ENCODE data around the gene AFAP1L1. TPM values are rescaled to one million over a fixed set of nuclear protein-coding genes. Genes with fewer than 3 reads are reported as not detected.

The AFAP1L1 gene
- total and polyA plus RNA-seq, 9 of the 15 experiments (the other 6 are each of a cell fraction or from before 2014, with no cell fraction given) = 0.01 to 0.12 (median 0.03) TPM; not detected in 4

- TF ChIP-seq, protein P1, sequence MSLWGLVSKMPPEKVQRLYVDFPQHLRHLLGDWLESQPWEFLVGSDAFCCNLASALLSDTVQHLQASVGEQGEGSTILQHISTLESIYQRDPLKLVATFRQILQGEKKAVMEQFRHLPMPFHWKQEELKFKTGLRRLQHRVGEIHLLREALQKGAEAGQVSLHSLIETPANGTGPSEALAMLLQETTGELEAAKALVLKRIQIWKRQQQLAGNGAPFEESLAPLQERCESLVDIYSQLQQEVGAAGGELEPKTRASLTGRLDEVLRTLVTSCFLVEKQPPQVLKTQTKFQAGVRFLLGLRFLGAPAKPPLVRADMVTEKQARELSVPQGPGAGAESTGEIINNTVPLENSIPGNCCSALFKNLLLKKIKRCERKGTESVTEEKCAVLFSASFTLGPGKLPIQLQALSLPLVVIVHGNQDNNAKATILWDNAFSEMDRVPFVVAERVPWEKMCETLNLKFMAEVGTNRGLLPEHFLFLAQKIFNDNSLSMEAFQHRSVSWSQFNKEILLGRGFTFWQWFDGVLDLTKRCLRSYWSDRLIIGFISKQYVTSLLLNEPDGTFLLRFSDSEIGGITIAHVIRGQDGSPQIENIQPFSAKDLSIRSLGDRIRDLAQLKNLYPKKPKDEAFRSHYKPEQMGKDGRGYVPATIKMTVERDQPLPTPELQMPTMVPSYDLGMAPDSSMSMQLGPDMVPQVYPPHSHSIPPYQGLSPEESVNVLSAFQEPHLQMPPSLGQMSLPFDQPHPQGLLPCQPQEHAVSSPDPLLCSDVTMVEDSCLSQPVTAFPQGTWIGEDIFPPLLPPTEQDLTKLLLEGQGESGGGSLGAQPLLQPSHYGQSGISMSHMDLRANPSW (CRISPR knock-in tag; IDR thresholded peaks at IDR 0.05) = 0 out of 2 replicates have a peak, but pooled peaks have one; percentile 80
- TF ChIP-seq, protein P2, sequence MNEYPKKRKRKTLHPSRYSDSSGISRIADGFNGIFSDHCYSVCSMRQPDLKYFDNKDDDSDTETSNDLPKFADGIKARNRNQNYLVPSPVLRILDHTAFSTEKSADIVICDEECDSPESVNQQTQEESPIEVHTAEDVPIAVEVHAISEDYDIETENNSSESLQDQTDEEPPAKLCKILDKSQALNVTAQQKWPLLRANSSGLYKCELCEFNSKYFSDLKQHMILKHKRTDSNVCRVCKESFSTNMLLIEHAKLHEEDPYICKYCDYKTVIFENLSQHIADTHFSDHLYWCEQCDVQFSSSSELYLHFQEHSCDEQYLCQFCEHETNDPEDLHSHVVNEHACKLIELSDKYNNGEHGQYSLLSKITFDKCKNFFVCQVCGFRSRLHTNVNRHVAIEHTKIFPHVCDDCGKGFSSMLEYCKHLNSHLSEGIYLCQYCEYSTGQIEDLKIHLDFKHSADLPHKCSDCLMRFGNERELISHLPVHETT (CRISPR knock-in tag; conservative IDR thresholded peaks at IDR 0.05 in 1 of 2, IDR thresholded peaks at IDR 0.05 in 1 of 2) = peak in 1 of 2 experiments; percentile 75; a peak in 2 of 4 replicates
- TF ChIP-seq ZSCAN32 (CRISPR knock-in tag; IDR thresholded peaks at IDR 0.05) (no peak), TBL1XR1 (IDR thresholded peaks at IDR 0.05; ENCODE audit: low read length in 2 of 2) (peak in 1 of 2 experiments; percentile 30; a peak in 2 of 4 replicates), ZNF316 (IDR thresholded peaks at IDR 0.05) (peak; percentile 92), HNRNPUL1 (IDR thresholded peaks at IDR 0.05; ENCODE audit: low read length) (no peak), ZBTB17 (CRISPR knock-in tag; IDR thresholded peaks at IDR 0.05) (peak; percentile 57), POLR2H (tag; IDR thresholded peaks at IDR 0.05; ENCODE audit: low read depth) (peak; percentile 88), XRCC5 (IDR thresholded peaks at IDR 0.05; ENCODE audit: low read depth, low read length) (no peak; the same call in 1 of the 2 replicates), KDM5B (IDR thresholded peaks at IDR 0.05; ENCODE audit: insufficient replicate concordance, low read depth, low read length) (peak; percentile 89), SMARCA5 (IDR thresholded peaks at IDR 0.05) (peak; percentile 98), EP300 (IDR thresholded peaks at IDR 0.05; ENCODE audit: low read length) (no peak), ELF1 (tag; IDR thresholded peaks at IDR 0.05) (peak; percentile 97), RFX7 (CRISPR knock-in tag; IDR thresholded peaks at IDR 0.05) (no peak), ATF7 (IDR thresholded peaks at IDR 0.05) (peak; percentile 78; the same call in 1 of the 2 replicates), JUN (IDR thresholded peaks at IDR 0.05; ENCODE audit: borderline replicate concordance, low read depth, low read length) (peak; percentile 53; the same call in 1 of the 2 replicates), JUN (CRISPR knock-in tag; IDR thresholded peaks at IDR 0.05; ENCODE audit: borderline replicate concordance) (peak; percentile 36; the same call in 1 of the 2 replicates), ZNF140 (CRISPR knock-in tag; IDR thresholded peaks at IDR 0.05) (no peak), GMEB1 (CRISPR knock-in tag; IDR thresholded peaks at IDR 0.05) (no peak), POU5F1 (IDR thresholded peaks at IDR 0.05; ENCODE audit: borderline replicate concordance, low read depth, low read length, partially characterized antibody) (no peak), RBM14 (IDR thresholded peaks at IDR 0.05; ENCODE audit: borderline replicate concordance, insufficient read depth, low read depth, low read length) (no peak), KLF10 (CRISPR knock-in tag; IDR thresholded peaks at IDR 0.05) (no peak), RBM15 (IDR thresholded peaks at IDR 0.05; ENCODE audit: insufficient read depth, low read length) (no peak)
Measured at GRCh38 chr5:149345147-149345891, 73.7 kb downstream of the AFAP1L1 start, which contains the start of gene GRPEL2 (continued).

Measured in K562 (cell line).